GM18511 (cell line): ENCODE results near the gene PDE6D.
A peak's percentile ranks its signal among the peaks of the same experiment; 100 is the strongest.
"Not testable (repeated sequence)": the region's sequence is repeated elsewhere in the genome, so short reads cannot be mapped to it uniquely, and the experiment has no call there.

Source experiments
- ATAC-seq: cut with Tn5 transposase; IDR thresholded peaks from one replicate; pipeline ENCODE4 v1.9.1; 2021; ENCODE audit warnings: mild to moderate bottlenecking, moderate library complexity; ENCODE audit not compliant: unreplicated experiment

Gene PDE6D

GRCh38 chr2:231780123-231780908, 766 bp downstream of the PDE6D start:
- peak; percentile 25 for ATAC-seq

GRCh38 chr2:231769170-231770136, 11.6 kb downstream of the PDE6D start:
- no peak for ATAC-seq

- ATAC-seq = peak; percentile 64
These were observed 15.6 kb downstream of the PDE6D start for GRCh38 chr2:231765496-231765929.

- no peak for ATAC-seq
These were observed 16.3 kb downstream of the PDE6D start for GRCh38 chr2:231764760-231765159.

- no peak for ATAC-seq
These were observed 17.0 kb downstream of the PDE6D start for GRCh38 chr2:231764124-231764523.

- no peak for ATAC-seq
These were observed 19.3 kb downstream of the PDE6D start for GRCh38 chr2:231761735-231762134.

GRCh38 chr2:231752061-231752460, 29.0 kb downstream of the PDE6D start:
- ATAC-seq = no peak

- no peak for ATAC-seq
These were observed 29.9 kb downstream of the PDE6D start for GRCh38 chr2:231751042-231751815.

- ATAC-seq = not testable (repeated sequence)
These were observed 32.1 kb downstream of the PDE6D start for GRCh38 chr2:231749016-231749415.

GRCh38 chr2:231748153-231748896, 32.8 kb downstream of the PDE6D start:
- ATAC-seq = not testable (repeated sequence)

- ATAC-seq = no peak
These were observed 35.6 kb downstream of the PDE6D start for GRCh38 chr2:231745303-231746038.

GRCh38 chr2:231743376-231744116, 37.5 kb downstream of the PDE6D start:
- ATAC-seq = no peak

GRCh38 chr2:231737761-231738160, 43.3 kb downstream of the PDE6D start:
- no peak for ATAC-seq

GRCh38 chr2:231732604-231733003, 48.5 kb downstream of the PDE6D start:
- ATAC-seq = no peak

- ATAC-seq = no peak
These were observed 53.5 kb downstream of the PDE6D start for GRCh38 chr2:231727621-231728020.

- no peak for ATAC-seq
These were observed 54.8 kb downstream of the PDE6D start for GRCh38 chr2:231726276-231726675.

GRCh38 chr2:231725476-231725875, 55.6 kb downstream of the PDE6D start:
- ATAC-seq = no peak

GRCh38 chr2:231722721-231723307, 58.3 kb downstream of the PDE6D start:
- no peak for ATAC-seq
